HepG2 (cell line): ENCODE results near the gene ATP2B2.

Experiments used
- CTCF ChIP-seq: sonication (generic); formaldehyde crosslinking; IDR thresholded peaks from 2 replicates; pipeline ENCODE4 v1.5.0; 2020; ENCODE audit warnings: mild to moderate bottlenecking, missing genetic modification reagents, moderate library complexity
- EHMT2 ChIP-seq: fragments of 200-600 bp; sonication (generic); IDR thresholded peaks from 2 replicates; pipeline ENCODE4 v1.7.0; 2017; ENCODE audit warnings: antibody characterized with exemption, low read depth, low read length, borderline replicate concordance
- EP300 ChIP-seq, 3 experiments: sonication (generic) in 1 of 3; formaldehyde crosslinking in 1 of 3; IDR thresholded peaks; 2 replicates each; pipeline versions ENCODE4 v1.5.1 to v1.6.1; 2011 to 2020; ENCODE audit warnings: low read depth in 2 of 3, low read length in 2 of 3, borderline replicate concordance in 1 of 3, improper control_type of control experiment in 1 of 3, mild to moderate bottlenecking in 1 of 3, missing genetic modification reagents in 1 of 3, moderate library complexity in 1 of 3
- MAFK ChIP-seq, 2 experiments: IDR thresholded peaks in 1 of 2; conservative IDR thresholded peaks in 1 of 2; 2 replicates each; pipeline ENCODE4 v1.6.1; 2011; ENCODE audit warnings: improper control_type of control experiment in 2 of 2, low read length in 2 of 2
- RAD21 ChIP-seq: fragments of 450-650 bp; formaldehyde crosslinking; IDR thresholded peaks from 2 replicates; pipeline ENCODE4 v1.5.0; 2020; ENCODE audit warnings: mild to moderate bottlenecking
- YY1 ChIP-seq: IDR thresholded peaks from 2 replicates; pipeline ENCODE4 v1.6.1; 2011; ENCODE audit warnings: low read length, low read depth, moderate library complexity, mild to moderate bottlenecking; ENCODE audit not compliant: insufficient read depth, insufficient replicate concordance
- ZNF770 ChIP-seq: sonication (generic); formaldehyde crosslinking; IDR thresholded peaks from 2 replicates; pipeline ENCODE4 v1.5.0; 2020; ENCODE audit warnings: mild to moderate bottlenecking, missing genetic modification reagents
- TF ChIP-seq, protein P1 (sequence below): IDR thresholded peaks from 2 replicates; pipeline ENCODE4 v1.6.1; 2016

DNA sequence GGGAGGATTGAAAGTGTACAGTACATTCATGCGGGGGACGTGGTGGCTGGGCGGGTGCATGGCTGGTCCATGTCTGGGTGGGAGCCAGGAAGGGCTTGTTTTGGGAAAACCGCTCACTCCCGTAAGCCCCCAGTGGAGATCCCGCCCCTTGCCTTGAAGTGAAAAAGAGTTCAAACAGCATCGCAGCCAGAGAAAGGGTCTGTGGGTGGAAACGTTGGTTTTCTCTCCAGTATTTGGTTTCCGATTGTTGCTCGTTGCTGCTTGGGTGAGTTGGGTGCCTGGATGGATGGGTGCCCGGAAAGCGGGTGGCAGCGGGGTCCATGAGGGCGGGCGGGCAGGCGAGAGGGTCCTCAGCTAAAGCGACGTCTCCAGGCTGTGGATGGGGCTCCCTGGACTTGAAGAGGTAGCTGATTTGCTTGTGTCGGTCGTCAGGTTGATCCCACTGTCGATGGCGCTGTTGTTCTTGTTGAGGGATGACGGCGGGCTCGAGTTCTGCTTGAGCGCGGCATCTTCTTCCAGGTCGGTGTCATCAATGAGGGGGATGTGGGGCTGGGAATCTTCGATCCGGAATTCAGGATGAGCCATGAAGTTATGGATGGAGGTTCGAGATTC lies 176.8 kb downstream of the ATP2B2 start:
- no peak for TF ChIP-seq ZNF770 (CRISPR knock-in tag)
- TF ChIP-seq, protein P1, sequence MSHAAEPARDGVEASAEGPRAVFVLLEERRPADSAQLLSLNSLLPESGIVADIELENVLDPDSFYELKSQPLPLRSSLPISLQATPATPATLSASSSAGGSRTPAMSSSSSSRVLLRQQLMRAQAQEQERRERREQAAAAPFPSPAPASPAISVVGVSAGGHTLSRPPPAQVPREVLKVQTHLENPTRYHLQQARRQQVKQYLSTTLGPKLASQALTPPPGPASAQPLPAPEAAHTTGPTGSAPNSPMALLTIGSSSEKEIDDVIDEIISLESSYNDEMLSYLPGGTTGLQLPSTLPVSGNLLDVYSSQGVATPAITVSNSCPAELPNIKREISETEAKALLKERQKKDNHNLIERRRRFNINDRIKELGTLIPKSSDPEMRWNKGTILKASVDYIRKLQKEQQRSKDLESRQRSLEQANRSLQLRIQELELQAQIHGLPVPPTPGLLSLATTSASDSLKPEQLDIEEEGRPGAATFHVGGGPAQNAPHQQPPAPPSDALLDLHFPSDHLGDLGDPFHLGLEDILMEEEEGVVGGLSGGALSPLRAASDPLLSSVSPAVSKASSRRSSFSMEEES (CRISPR knock-in tag): no peak
- no peak for TF ChIP-seq EHMT2
- no peak for TF ChIP-seq YY1
- TF ChIP-seq EP300 (IDR thresholded peaks at IDR 0.05; ENCODE audit: low read depth in 2 of 2, low read length in 2 of 2): no peak
- TF ChIP-seq EP300 (CRISPR knock-in tag; IDR thresholded peaks at IDR 0.05; ENCODE audit: borderline replicate concordance): no peak
- no peak for TF ChIP-seq RAD21 (CRISPR knock-in tag)
- no peak for TF ChIP-seq MAFK (conservative IDR thresholded peaks at IDR 0.05 in 1 of 2, IDR thresholded peaks at IDR 0.05 in 1 of 2; ENCODE audit: low read length in 2 of 2)
- TF ChIP-seq CTCF (CRISPR knock-in tag): no peak
